HG02571 (cell line): ENCODE results near the gene RAB21.
"Not testable (repeated sequence)": the region's sequence is repeated elsewhere in the genome, so short reads cannot be mapped to it uniquely, and the experiment has no call there.

Experiments
- ATAC-seq: cut with Tn5 transposase; IDR thresholded peaks from one replicate; pipeline ENCODE4 v1.9.1; 2021; ENCODE audit warnings: mild to moderate bottlenecking, moderate library complexity; ENCODE audit not compliant: unreplicated experiment

The RAB21 gene

GRCh38 chr12:71792599-71792998 is 37.9 kb downstream of the RAB21 start:
- no peak for ATAC-seq

GRCh38 chr12:71795901-71796300 is 41.2 kb downstream of the RAB21 start:
- no peak for ATAC-seq

- ATAC-seq, result no peak
Observed at GRCh38 chr12:71797531-71797930, 42.9 kb downstream of the RAB21 start.

- ATAC-seq, result no peak
Observed at GRCh38 chr12:71799106-71799505, 44.4 kb downstream of the RAB21 start.

- no peak for ATAC-seq
Observed at GRCh38 chr12:71800177-71800576, 45.5 kb downstream of the RAB21 start.

DNA sequence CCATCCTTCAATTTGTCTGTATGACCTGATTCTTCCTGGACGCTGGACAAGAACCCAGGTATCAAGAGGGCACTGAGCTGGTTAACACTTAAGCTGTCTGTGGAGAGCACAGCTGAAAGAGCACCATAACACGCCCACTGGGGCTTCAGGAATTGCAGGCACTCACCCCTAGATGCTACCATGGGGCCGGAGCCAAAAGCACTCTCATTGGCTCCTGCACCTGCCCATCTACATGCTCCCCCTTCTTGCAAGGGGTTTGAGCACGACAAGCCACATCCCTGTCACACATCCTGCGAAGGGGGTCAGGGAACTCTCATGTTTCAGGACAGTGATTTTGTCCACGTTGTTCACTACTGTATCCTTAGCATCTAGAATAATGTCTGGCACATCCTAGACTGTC is 49.8 kb downstream of the RAB21 start:
- no peak for ATAC-seq

GRCh38 chr12:71810921-71811320 is 56.3 kb downstream of the RAB21 start:
- no peak for ATAC-seq

GRCh38 chr12:71815242-71815641 is 60.6 kb downstream of the RAB21 start:
- not testable (repeated sequence) for ATAC-seq

- ATAC-seq, result not testable (repeated sequence)
Observed at GRCh38 chr12:71822088-71822487, 67.4 kb downstream of the RAB21 start.

- no peak for ATAC-seq
Observed at GRCh38 chr12:71828813-71829212, 74.2 kb downstream of the RAB21 start.

- ATAC-seq, result no peak
Observed at GRCh38 chr12:71837356-71837755, 82.7 kb downstream of the RAB21 start.

- no peak for ATAC-seq
Observed at GRCh38 chr12:71838231-71838630, 83.6 kb downstream of the RAB21 start.

GRCh38 chr12:71838676-71839075 is 84.0 kb downstream of the RAB21 start:
- ATAC-seq, result no peak

DNA sequence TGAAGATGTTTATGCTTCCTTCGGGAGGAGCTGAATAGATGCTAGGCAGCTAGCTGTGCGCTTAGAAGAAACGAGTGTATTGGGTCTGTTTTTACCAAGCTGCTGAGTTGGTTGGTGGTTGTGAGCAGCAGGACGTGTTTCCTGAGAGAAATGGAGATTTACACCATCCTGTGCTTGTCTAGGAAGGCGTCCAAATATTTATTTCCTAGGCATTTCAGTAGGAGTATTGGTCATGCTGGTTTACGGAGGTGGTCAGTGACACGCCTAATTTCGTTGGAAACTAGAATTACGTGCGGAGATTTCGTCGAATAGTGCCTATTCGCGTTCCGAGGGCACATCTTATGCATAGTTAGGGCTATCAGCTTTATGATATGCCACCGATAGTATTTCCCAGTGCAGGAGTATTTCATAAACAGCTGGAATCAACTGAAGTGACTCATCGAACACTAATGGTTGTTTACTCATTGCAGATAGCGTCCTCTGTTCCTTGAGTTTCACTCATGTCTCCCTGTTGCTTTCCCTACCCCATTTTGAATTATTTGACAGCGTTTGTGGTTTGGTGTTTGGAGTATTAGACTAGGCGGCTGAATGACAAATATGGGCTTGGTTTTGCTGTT is 85.7 kb downstream of the RAB21 start:
- peak; percentile 3 for ATAC-seq

- ATAC-seq, result no peak
Observed at GRCh38 chr12:71846322-71846940, 91.8 kb downstream of the RAB21 start.

GRCh38 chr12:71848212-71848611 is 93.5 kb downstream of the RAB21 start:
- no peak for ATAC-seq

GRCh38 chr12:71849109-71849851 is 94.6 kb downstream of the RAB21 start:
- no peak for ATAC-seq
